CD4-positive, alpha-beta T cell treated with Interleukin-12 subunit alpha and Interleukin-12 subunit beta, for 1 hour (primary cell): ENCODE measurements around the gene KIRREL3.

Experiments
- DNase-seq: peaks from one replicate; pipeline ENCODE4 v3.0.0-alpha.2; 2020

Gene KIRREL3

DNA sequence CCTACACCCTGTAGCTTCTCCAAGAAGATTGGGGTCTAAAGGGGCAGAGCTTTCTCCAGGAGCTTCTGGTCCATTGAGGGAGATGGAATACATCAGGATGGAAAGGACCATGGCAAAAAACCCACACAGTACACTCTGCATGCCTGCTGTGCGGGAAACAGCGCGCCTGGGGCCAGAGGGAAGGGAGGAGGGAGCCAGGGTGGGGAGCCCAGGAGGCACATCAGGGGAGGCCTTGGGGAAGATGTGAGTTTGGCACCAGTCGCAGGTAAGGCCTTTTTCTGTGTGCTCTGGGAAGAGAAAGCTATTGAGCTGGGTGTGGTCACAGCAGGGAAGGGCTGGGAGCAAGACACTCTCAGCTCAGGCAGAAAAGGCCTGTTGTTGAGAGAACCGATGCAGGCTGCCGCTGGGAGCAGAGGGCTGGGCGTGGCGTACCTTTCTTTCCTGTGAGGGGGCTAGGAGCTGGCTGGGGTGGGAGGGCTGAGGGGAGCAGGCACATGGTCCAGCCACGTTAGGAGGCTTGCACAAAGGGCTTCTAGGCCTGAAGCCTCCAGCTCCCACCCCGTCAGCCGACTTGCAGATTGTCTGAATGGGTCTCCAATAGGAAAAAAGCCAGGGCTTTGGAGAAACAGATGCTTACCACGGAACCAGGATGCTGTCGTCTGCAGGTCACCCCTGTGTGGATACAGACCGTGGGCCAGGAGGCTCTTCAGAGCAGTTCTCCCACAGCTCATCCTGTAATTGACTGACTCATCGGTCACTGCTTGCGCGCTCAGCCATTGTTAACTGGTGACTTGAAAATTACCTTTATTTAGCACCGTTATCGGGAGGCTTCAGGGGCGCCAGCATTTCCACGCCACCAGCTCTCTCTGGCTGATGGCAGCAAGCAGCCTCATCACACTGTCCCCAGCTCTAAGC is 407.8 kb downstream of the KIRREL3 start:
- no peak for DNase-seq

GRCh38 chr11:126591966-126592489 is 408.5 kb downstream of the KIRREL3 start:
- no peak for DNase-seq

DNA sequence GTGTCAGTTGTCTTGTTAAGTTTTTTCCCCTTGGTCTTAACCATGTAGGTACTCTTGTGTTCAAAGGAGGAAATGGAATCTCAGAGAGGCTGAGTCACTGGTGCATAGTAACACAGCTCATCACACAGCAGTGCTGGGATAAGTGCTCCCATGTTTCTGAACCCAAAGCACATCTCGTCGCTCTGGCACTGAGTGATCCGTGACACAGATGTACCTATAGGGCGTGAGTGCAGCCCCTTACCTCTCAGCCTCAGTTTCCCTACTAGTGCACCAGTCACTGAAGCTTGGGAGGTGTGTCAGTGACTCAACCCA is 411.1 kb downstream of the KIRREL3 start:
- no peak for DNase-seq

DNA sequence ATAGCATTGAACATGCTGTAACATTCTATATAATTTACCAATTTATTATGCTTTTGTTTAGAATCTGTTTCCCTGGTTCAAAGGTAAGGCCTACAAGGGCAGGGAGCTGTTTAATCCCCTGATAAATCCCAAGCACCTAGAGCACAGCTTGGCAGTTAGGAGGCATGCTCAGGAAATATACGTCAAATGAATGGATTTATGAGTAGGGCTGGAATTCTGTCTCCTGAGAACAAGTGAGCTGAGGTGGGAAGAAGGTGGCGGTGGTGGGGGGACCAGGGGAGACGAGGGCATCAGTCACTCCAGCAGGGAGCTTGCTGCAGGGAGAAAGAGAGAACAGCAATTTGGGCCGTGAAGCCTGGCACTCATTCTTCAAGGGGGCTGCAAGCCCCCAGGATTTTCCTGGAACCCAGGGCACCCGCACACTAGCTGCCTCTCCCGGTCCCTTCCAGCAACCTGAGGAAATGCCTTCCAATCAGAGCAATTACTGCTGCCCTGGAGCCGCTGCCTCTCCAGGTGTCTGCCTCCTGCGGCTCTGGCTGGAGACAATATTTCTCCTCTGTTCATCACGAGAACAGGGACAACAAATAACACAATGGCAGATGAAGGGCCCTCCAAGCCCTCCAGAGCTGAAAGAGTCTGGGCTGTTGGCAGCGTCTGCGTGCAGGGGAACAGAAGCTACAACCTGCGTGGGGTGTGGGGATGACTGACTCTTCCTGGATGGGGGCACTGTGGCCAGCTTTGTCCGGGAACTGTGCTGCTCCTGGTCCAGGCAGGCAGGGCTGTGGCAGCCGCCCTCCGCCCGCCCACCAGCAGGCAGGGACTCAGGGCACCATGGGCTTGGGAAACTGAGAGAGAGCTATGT is 411.7 kb downstream of the KIRREL3 start:
- no peak for DNase-seq

DNA sequence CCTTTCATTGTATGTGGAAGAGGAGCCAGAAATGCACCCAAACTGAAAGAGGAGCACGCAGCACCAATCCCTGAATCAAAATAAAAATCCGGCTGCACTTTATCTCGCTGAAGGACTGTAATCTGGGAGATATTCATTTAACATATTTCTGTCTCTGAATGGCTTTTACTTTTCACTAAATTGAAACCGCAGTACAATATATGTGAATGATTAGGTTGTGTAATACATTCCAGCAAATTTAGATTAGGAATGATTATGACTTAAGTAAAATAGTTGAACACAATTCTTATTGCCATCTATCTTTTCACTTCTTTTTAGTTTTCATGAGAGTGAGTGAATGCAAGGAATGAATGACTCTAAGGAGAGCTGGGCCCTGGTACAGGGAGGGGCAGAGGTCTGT is 413.0 kb downstream of the KIRREL3 start:
- no peak for DNase-seq

DNA sequence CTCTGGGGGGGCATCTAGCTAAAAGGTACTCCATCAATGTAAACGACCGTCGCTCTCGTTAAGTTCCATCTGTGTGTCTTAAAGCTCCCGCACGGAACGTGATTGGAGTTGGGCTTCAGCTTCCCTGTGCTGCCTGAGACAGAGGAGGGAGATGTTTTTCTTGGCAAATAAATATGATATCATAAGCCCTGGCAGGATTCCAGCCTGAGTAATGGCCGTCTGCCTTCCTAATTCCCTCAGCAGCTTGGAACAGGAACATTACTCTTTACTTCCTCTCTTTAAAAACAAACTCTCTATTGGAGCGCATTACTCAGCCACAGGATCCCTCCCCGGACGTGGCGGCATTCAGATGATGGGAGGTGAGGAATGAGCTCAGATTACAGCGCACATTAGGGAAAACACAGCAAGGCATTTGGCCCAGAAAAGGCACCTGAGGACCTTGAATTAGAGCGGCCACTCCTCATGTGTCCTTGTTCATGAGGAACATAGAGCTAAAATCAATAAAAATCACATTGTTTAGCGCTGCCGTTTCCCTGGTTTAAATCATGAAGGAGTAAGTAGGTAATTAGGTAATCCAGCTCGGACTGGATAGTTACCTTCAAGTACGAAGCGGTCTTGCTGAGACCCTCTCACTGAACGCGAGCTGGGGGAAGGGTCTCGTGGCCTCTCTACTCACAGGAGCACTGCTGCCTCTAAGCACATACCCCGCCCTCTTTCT is 414.6 kb downstream of the KIRREL3 start:
- DNase-seq = no peak

DNA sequence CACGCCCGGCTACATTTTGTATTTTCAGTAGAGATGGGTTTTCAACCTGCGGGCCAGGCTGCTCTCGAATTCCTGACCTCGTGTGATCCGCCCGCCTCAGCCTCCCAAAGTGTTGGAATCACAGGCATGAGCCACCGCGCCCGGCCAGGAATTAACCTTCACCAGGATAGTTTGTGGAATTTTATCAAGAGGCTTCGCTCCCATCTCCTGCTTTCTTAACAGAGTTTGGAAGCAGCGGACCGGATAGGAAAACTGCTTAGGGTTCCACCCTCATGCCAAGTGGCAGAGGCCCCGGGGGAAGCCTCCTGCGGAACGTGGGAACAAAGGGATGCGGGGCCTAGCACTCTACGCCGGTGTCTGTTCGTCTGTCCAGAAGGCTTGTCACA is 415.2 kb downstream of the KIRREL3 start:
- no peak for DNase-seq

- no peak for DNase-seq
These were observed 416.8 kb downstream of the KIRREL3 start for GRCh38 chr11:126583594-126584427.

DNA sequence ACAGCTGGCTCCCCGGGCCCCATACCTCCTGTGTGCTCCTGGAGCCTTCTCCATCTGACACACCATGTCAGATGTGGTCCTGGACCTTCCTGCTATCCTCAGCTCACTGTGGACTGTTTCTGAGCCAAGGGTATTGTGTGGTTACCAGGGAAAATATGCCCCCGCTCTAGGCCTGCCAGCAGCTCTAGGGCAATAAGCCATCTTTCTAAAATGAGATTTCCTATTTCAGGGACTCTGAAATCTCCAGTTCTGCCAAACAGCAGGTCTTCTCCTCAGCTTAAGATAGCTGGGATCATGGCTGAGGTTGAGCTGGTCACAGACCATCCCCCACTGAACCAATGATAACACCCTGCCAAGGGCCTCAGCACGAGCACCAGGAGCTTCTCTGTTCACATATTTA is 417.5 kb downstream of the KIRREL3 start:
- DNase-seq = no peak

DNA sequence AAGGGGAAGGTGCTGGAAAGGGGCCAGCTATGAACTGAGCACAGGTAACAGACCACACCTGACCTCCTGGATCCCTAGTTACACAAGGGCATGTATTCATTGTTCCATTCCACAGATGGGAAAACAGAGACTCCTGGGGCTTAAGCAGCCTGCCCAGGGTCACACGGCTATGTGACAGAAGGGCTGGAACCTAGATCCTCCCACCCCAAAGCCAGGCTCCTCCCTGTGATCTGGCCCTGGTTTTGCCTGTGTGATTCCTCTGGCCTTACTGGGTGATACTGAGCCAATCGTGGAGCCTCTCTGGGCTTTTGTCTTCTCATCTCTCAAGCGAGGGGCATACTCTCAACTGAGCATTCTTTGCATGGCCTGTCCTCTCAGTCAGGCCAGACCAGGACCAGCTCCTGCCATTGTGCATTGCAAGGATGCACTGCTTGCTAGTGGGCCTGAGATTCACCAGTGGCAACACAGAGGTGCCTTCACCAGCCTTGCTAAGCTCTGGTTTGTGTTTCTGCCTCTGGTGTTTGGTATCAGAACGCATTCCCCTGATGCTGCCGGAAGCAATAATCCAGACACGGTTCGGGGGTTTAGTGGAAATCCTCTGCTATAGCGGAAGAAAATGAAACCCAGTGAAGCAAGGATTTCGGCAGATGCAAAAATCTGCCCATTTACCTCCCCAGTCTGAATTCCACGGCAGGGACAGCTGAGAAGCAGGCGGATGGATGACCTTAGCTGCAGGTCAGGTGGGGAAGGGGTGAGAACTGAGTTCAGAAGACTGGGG is 418.5 kb downstream of the KIRREL3 start:
- no peak for DNase-seq

GRCh38 chr11:126578426-126578825 is 422.1 kb downstream of the KIRREL3 start:
- DNase-seq = no peak

DNA sequence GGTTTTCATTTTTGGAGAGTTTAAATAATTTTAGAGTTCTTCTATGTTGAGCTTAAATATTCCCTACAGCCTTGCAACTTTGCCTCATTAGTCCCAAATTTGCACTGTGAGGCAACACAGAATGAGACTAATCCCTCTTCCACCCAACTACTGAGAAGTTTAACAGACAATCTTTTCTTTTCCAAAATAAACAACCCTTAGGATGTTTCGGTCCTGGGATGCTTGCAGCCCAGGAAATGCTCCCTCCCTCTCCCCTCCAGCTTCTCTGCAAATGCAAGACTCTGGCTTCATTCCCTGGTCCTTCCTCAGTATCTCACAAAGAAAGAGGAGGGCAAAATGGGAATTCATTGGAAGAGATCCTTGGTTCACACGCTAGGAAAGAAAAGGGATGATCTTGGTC is 422.5 kb downstream of the KIRREL3 start:
- no peak for DNase-seq

DNA sequence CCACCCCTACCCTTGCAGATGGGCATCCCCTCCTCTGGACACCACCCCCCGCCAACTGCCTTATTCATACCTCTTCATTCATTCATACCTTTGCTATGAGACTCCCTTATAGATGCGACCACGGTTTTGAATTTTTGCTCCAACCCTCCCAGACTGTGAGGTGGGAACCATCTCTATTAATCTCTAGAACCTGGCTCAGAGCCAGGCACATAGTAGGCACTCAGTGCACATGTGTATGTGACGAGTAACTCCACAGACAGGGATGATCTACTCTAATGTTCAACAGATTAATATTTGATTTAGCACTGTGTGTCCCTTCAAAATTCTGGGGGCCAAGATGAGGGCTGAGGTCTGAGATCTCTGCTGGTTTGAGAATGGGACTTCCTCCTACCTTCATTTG is 424.7 kb downstream of the KIRREL3 start:
- DNase-seq = no peak

- no peak for DNase-seq
These were observed 427.1 kb downstream of the KIRREL3 start for GRCh38 chr11:126573325-126573978.

GRCh38 chr11:126570489-126570888 is 430.1 kb downstream of the KIRREL3 start:
- no peak for DNase-seq

DNA sequence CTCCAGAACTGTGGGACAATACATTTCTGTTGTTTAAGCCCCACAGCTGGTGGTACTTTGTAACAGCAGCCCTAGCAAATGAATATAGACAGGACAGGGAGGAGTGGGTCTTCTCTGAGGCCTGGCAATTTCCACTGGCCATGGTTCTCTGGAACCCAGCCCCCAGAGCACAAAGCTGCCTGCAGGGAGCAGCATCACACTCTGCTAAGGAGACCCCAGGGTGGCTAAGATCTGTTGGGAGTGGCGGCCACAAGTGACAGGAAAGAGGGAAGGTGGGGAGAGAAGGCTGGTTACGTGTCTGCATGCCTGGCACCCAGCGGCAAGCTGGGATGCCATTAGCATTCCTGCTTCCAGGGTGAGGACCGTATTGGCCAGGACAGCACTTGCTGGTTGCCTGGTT is 433.2 kb downstream of the KIRREL3 start:
- DNase-seq = no peak

- no peak for DNase-seq
These were observed 436.0 kb downstream of the KIRREL3 start for GRCh38 chr11:126564566-126564965.

DNA sequence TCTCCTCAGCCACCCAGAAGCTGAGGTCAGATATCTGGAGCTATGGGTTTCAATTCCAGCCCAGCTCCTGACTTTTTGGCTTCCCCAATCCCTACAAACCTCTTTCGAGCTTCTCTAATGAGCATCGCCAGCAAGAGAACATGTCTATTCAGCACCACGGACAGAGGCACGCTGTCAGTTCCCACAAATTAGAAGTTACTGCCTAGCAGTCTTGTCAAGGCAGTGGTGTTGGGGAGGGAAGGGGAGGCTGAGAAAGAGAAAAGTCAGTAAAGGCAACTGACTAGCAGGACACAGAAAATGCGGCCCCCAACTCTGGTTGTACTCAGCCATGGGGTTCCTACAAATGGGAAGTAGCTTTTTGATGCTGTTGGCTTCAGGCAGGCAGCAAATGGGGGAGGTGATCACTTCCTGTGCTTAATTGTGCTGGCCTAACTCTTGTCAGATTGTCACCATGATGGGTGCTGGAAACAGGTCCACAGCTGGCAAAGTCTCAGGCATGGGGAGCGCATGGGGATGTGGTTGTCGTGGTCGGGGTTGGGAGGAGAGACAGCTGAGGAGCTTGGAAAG is 439.2 kb downstream of the KIRREL3 start:
- no peak for DNase-seq

DNA sequence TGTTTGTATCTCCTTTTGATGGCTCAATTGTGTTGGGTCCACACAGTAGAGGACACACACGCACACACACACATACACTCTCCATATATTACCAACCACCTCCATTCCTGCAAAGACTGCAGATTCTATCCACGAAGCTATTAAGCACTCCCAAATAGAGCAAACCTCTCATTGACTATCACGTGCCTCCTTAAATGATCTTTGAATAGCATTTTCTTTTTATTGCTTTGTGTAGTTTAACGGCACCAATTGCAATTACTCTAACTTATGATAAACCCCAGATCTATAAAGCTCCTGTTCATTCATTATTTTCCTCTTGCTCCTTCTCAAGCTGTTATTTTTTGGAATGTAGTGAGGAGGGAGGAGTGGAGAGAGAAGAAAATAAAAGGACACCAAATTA is 440.3 kb downstream of the KIRREL3 start:
- DNase-seq = no peak
